ENCODE results near the gene MYO3B.

DNA sequence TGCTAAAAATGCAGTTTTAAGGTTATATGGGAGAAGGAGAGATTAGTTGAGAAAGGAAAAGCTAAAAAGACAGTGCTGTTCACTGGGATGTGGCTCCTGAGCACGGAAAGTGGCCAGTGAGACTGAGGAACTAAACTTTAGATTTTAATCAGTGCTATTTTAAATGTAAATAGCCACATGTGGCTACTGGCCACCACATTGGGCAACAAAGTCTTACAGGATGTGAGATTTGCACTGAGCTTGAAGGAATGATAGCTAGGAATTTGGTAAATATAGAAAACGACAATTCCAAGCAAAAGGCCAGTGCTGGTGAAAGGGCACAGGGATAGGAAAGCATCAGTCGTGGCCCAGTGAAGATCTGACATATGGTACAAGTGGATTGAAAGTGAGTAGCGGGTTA lies 523.1 kb downstream of the MYO3B start:
- TF ChIP-seq, protein P1, sequence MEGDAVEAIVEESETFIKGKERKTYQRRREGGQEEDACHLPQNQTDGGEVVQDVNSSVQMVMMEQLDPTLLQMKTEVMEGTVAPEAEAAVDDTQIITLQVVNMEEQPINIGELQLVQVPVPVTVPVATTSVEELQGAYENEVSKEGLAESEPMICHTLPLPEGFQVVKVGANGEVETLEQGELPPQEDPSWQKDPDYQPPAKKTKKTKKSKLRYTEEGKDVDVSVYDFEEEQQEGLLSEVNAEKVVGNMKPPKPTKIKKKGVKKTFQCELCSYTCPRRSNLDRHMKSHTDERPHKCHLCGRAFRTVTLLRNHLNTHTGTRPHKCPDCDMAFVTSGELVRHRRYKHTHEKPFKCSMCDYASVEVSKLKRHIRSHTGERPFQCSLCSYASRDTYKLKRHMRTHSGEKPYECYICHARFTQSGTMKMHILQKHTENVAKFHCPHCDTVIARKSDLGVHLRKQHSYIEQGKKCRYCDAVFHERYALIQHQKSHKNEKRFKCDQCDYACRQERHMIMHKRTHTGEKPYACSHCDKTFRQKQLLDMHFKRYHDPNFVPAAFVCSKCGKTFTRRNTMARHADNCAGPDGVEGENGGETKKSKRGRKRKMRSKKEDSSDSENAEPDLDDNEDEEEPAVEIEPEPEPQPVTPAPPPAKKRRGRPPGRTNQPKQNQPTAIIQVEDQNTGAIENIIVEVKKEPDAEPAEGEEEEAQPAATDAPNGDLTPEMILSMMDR (IDR thresholded peaks at IDR 0.05): no peak
- TF ChIP-seq EZH2 (IDR thresholded peaks at IDR 0.05; ENCODE audit: borderline replicate concordance, insufficient read depth, low read depth, low read length, poor library complexity, severe bottlenecking): no peak

Measured in B cell (primary cell).